Activated CD8-positive, alpha-beta T cell treated with anti-CD3 and anti-CD28 coated beads for 36 hours (primary cell): ENCODE data around the gene CBR3. TPM values are rescaled to one million over a fixed set of nuclear protein-coding genes. Genes with fewer than 3 reads are reported as not detected.
"Not testable (repeated sequence)": the region's sequence is repeated elsewhere in the genome, so short reads cannot be mapped to it uniquely, and the experiment has no call there.

Source experiments
- ATAC-seq: fragments of 200-7000 bp; cut with Tn5 transposase; one replicate; pipeline ENCODE4 v1.10.0; 2021; ENCODE audit warnings: mild to moderate bottlenecking, moderate library complexity
- CTCF ChIA-PET: fragments of 350-600 bp; sonication (Branson Sonifier 250); formaldehyde crosslinking; loops from one replicate; lab custom pipeline; 2021; ENCODE audit warnings: antibody characterized with exemption; lab: Charles Lee
- POLR2A ChIA-PET: fragments of 350-600 bp; sonication (Branson Sonifier 250); formaldehyde crosslinking; loops from one replicate; lab custom pipeline; 2021; ENCODE audit warnings: antibody characterized with exemption; lab: Charles Lee
- DNase-seq: peaks from one replicate; pipeline ENCODE4 v3.0.0-alpha.2; 2020
- H3K27ac Mint-ChIP-seq: one replicate; pipeline ENCODE4 v1.8.0; 2021; ENCODE audit warnings: mild to moderate bottlenecking, mixed read lengths
- H3K27me3 Mint-ChIP-seq: one replicate; pipeline ENCODE4 v1.8.0; 2021; ENCODE audit warnings: mixed read lengths
- H3K36me3 Mint-ChIP-seq: one replicate; pipeline ENCODE4 v1.8.0; 2021; ENCODE audit warnings: low read depth, mixed read lengths
- H3K4me1 Mint-ChIP-seq: one replicate; pipeline ENCODE4 v1.8.0; 2021; ENCODE audit warnings: low read depth, mixed read lengths
- H3K4me3 Mint-ChIP-seq: one replicate; pipeline ENCODE4 v1.8.0; 2021; ENCODE audit warnings: mild to moderate bottlenecking, moderate library complexity, mixed read lengths
- H3K9me3 Mint-ChIP-seq: one replicate; pipeline ENCODE4 v1.8.0; 2021; ENCODE audit warnings: mixed read lengths
- CTCF ChIP-seq: fragments of 200-600 bp; IDR thresholded peaks from one replicate; pipeline ENCODE4 v1.8.0; 2022; ENCODE audit warnings: antibody characterized with exemption, mild to moderate bottlenecking
- intact Hi-C: fragments of 100-400 bp; cut with micrococcal nuclease; formaldehyde crosslinking; loops from one replicate; pipeline ENCODE4 v1.10.0; 2022
- total RNA-seq, 2 experiments: library from RNA; stranded (reverse); gene quantifications; one replicate each; pipeline ENCODE4 v1.2.3, GENCODE V29; 2021

CBR3 gene
- total RNA-seq, 2 experiments from 2014 or later, result 13.5 to 14.8 TPM

DNA sequence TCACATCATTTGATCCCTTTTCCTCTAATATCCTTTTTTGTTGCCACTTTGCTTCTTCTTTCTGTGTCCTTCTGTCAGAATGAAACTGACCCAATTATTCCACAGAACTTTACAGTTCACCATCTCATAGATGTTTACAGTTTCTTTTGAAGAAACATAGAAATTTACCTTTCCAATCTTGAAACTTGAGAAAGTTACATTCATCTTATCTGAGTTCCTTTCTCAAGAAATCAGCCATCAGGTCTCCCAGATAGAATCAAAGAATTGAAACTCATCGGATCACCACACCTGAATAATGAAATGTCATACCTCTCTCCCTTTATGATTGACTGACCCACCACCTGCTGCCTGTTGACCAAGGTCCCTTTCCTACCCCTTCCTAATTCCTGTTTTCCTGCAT, 41.4 kb upstream of the CBR3 start:
- Mint-ChIP-seq H3K4me3 (no peak overlapping the region), H3K4me1 (no peaks in the 10 kb centered on the region), H3K27ac (no peak overlapping the region)

GRCh38 chr21:36096398-36097290, 38.2 kb upstream of the CBR3 start:
- Mint-ChIP-seq H3K27ac (no peak overlapping the region), H3K36me3 (peaks cover 7% of the 10 kb centered on the region), H3K4me1 (no peaks in the 10 kb centered on the region), H3K27me3 (peaks cover 7% of the 10 kb centered on the region), H3K9me3 (peaks cover 13% of the 10 kb centered on the region), H3K4me3 (no peak overlapping the region)
- no peak for TF ChIP-seq CTCF
- POLR2A ChIA-PET, result no interaction called here
- CTCF ChIA-PET, result interaction anchor here (0.6 to 1.0 kb wide), 2 partner anchors 16 to 17 kb away, joined by 3 read pairs; no protein-coding TSS in a partner anchor
- ATAC-seq (no peak), DNase-seq (no peak)
- intact Hi-C loops, result no loop called here

More for the DNA sequence above, 41.4 kb upstream of the CBR3 start:
- Mint-ChIP-seq H3K36me3 (peaks cover 7% of the 10 kb centered on the region), H3K27me3 (peaks cover 7% of the 10 kb centered on the region), H3K9me3 (peaks cover 13% of the 10 kb centered on the region)
- ChIA-PET POLR2A (no interaction called here), CTCF (interaction anchor here (1.0 kb wide), 1 partner anchor 9 kb away, joined by 3 read pairs; no protein-coding TSS in a partner anchor)
- no peak for TF ChIP-seq CTCF
- intact Hi-C loops, result no loop called here
- ATAC-seq (no peak), DNase-seq (no peak)

DNA sequence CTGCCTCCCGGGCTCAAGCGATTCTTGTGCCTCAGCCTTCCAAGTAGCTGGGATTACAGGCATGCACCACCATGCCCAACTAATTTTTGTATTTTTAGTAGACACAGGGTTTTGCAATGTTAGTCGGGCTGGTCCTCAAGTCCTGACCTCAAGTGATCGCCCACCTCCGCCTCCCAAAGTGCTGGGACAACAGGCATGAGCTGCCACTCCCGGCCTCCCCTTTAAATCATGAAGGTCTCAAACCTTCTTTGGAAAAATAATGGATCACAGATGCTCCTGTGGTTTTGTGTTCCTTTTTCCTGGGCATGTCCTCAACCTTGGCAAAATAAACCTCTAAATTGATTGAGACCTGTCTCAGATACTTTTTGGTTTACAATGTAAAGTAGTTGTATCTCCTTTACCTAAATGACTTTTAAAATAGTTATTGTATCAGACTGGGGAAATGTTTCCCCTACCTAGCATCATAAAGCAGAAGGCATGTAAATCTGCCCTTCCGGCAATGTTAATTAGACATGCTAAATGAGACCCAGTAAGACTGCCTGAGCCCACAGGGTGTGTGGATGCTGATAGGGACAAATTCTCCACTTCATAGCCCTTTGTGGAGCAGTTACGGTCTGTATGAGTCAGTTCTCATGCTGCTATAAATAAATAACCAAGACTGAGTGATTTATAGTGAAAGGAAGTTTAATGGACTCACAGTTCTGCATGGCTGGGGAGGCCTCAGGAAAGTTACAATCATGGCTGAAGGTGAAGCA, 37.3 kb upstream of the CBR3 start:
- TF ChIP-seq CTCF, result no peak
- peak; percentile 42 for ATAC-seq
- Mint-ChIP-seq H3K4me3 (no peak overlapping the region), H3K27me3 (peaks cover 7% of the 10 kb centered on the region), H3K36me3 (peaks cover 7% of the 10 kb centered on the region), H3K27ac (no peak overlapping the region), H3K9me3 (peaks cover 13% of the 10 kb centered on the region), H3K4me1 (no peaks in the 10 kb centered on the region)
- DNase-seq, result no peak
- intact Hi-C loops, result no loop called here
- CTCF ChIA-PET, result interaction anchor here (1.0 kb wide), 1 partner anchor 15 kb away, joined by 3 read pairs; no protein-coding TSS in a partner anchor
- POLR2A ChIA-PET, result no interaction called here

DNA sequence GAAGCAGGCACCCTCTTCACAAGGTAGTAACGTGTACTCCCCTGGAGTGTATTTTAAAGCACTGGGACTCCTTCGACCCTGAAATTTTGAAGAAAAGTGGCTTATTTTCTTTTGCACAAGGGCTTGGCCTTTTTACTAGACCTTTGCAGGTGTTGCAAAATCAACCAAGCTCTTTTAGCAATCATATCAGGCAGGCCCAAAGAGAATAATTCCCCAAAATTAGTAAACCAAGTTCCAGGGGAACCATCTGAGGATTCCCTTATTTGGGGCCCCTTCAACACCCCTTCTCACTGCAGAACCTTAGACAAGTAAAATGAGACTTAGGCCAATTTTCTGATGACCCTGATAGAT, 36.7 kb upstream of the CBR3 start:
- H3K36me3 Mint-ChIP-seq, result peaks cover 6% of the 10 kb centered on the region
- no peaks in the 10 kb centered on the region for H3K4me1 Mint-ChIP-seq
- ATAC-seq, result no peak
- intact Hi-C loops, result no loop called here
- TF ChIP-seq CTCF, result no peak
- H3K4me3 Mint-ChIP-seq, result no peak overlapping the region
- peaks cover 7% of the 10 kb centered on the region for H3K27me3 Mint-ChIP-seq
- no peak overlapping the region for H3K27ac Mint-ChIP-seq
- DNase-seq, result no peak
- H3K9me3 Mint-ChIP-seq, result peaks cover 10% of the 10 kb centered on the region
- POLR2A ChIA-PET, result no interaction called here
- CTCF ChIA-PET, result no interaction called here

DNA sequence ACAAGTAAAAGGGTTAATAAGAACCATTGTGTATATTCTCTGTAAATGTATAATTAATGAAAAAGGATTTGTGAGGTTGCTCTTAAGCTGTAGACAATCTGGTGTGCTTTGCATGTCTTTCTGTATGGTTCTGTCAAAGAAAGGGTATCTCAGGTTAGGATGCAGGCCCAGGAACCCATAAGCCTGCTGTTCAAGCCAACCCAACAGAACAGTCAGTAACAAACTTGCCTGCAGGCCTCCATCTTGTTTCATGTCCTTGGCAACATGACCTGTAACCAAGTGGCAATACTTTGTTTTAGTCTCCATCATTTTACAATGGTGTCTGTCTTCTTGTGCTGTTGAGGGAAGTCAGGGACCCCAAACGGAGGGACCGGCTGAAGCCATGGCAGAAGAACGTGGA, 35.9 kb upstream of the CBR3 start:
- ATAC-seq (no peak), DNase-seq (no peak)
- H3K4me1 Mint-ChIP-seq, result no peaks in the 10 kb centered on the region
- no peak overlapping the region for H3K27ac Mint-ChIP-seq
- TF ChIP-seq CTCF, result no peak
- H3K9me3 Mint-ChIP-seq, result peaks cover 4% of the 10 kb centered on the region
- H3K4me3 Mint-ChIP-seq, result no peak overlapping the region
- H3K27me3 Mint-ChIP-seq, result peaks cover 3% of the 10 kb centered on the region
- ChIA-PET POLR2A (no interaction called here), CTCF (no interaction called here)
- no peaks in the 10 kb centered on the region for H3K36me3 Mint-ChIP-seq
- intact Hi-C loops, result no loop called here

GRCh38 chr21:36099695-36100211, 35.1 kb upstream of the CBR3 start:
- CTCF ChIA-PET, result interaction anchor here (1.6 to 2.3 kb wide), 2 partner anchors 12 to 14 kb away, joined by 5 to 12 read pairs; no protein-coding TSS in a partner anchor
- POLR2A ChIA-PET, DNase-seq, H3K27ac Mint-ChIP-seq, intact Hi-C loops, H3K27me3 Mint-ChIP-seq, H3K36me3 Mint-ChIP-seq, H3K9me3 Mint-ChIP-seq, ATAC-seq, H3K4me3 Mint-ChIP-seq, H3K4me1 Mint-ChIP-seq: not testable (repeated sequence)
